ENCODE measurements around the gene FGF13. TPM values are rescaled to one million over a fixed set of nuclear protein-coding genes. Genes with fewer than 3 reads are reported as not detected.

Gene FGF13
- total RNA-seq, 1 donor: 0.36 TPM

DNA sequence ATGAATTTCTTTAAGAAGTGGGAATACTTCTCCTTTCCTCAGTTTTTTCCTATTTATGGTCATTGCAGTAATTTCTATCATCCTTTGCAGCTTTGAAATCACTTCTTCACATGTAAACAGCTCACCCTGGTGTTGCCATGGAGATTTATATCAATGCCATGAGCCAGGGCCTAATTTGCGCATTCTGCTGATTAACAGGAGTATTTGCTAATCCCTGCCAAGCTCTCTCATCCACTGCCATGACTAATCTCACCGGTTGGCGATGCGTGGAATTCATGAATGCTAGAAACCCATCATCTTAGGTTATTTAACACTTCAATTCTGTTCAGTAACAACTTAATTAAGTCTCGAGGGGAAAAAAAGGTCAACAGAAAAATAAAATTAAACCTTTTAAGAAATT is 11.8 kb upstream of the FGF13 start:
- Histone ChIP-seq H2AFZ (ENCODE audit: low read length) (no peak overlapping the region), H3K79me2 (ENCODE audit: insufficient read depth, low read length) (no peaks in the 10 kb centered on the region), H4K20me1 (ENCODE audit: insufficient read depth, low read length) (no peaks in the 10 kb centered on the region), H3K4me3 (ENCODE audit: insufficient read depth, low read length) (no peak overlapping the region), H3K27ac (ENCODE audit: low read depth, low read length) (no peak overlapping the region), H3K27me3 (ENCODE audit: insufficient read depth, low read length) (peaks cover 4% of the 10 kb centered on the region), H3K9me3 (ENCODE audit: low read depth, low read length) (no peaks in the 10 kb centered on the region), H3K4me1 (ENCODE audit: insufficient read depth, low read length) (no peaks in the 10 kb centered on the region), H3K4me2 (ENCODE audit: insufficient read depth, low read length) (no peak overlapping the region), H3K36me3 (ENCODE audit: insufficient read depth, low read length) (no peaks in the 10 kb centered on the region)
- TF ChIP-seq, protein P1, sequence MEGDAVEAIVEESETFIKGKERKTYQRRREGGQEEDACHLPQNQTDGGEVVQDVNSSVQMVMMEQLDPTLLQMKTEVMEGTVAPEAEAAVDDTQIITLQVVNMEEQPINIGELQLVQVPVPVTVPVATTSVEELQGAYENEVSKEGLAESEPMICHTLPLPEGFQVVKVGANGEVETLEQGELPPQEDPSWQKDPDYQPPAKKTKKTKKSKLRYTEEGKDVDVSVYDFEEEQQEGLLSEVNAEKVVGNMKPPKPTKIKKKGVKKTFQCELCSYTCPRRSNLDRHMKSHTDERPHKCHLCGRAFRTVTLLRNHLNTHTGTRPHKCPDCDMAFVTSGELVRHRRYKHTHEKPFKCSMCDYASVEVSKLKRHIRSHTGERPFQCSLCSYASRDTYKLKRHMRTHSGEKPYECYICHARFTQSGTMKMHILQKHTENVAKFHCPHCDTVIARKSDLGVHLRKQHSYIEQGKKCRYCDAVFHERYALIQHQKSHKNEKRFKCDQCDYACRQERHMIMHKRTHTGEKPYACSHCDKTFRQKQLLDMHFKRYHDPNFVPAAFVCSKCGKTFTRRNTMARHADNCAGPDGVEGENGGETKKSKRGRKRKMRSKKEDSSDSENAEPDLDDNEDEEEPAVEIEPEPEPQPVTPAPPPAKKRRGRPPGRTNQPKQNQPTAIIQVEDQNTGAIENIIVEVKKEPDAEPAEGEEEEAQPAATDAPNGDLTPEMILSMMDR (IDR thresholded peaks at IDR 0.05; ENCODE audit: extremely low read depth, low read depth, low read length): no peak
- DNase-seq (ENCODE audit: insufficient read length, low spot score, missing footprints): no peak

DNA sequence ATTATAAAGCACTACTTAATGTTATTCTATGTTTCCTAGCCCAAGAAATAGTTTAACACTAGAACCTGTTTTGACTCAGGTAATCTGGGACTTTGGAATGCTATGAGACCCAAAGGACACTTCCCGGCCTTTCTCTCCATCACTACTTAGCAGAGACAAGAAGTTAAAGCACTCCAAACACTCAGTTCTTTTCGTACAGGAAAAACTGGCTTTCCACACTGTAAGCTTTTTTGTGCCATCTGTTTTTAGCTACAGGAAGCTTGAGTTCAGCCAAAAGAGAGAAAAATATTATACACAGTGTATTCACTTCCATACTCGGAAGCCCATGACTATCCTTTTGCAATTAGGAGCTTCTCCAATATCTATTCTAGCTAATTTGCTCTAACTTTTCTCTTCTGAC is 7.9 kb upstream of the FGF13 start:
- H3K9me3 ChIP-seq (ENCODE audit: low read depth, low read length): no peaks in the 10 kb centered on the region
- H4K20me1 ChIP-seq (ENCODE audit: insufficient read depth, low read length): no peaks in the 10 kb centered on the region
- no peaks in the 10 kb centered on the region for H3K79me2 ChIP-seq (ENCODE audit: insufficient read depth, low read length)
- no peak overlapping the region for H3K4me2 ChIP-seq (ENCODE audit: insufficient read depth, low read length)
- H2AFZ ChIP-seq (ENCODE audit: low read length): no peak overlapping the region
- H3K27ac ChIP-seq (ENCODE audit: low read depth, low read length): no peak overlapping the region
- TF ChIP-seq, protein P1 (IDR thresholded peaks at IDR 0.05; ENCODE audit: extremely low read depth, low read depth, low read length): no peak
- H3K4me3 ChIP-seq (ENCODE audit: insufficient read depth, low read length): no peak overlapping the region
- DNase-seq (ENCODE audit: insufficient read length, low spot score, missing footprints): no peak
- H3K27me3 ChIP-seq (ENCODE audit: insufficient read depth, low read length): no peaks in the 10 kb centered on the region
- H3K36me3 ChIP-seq (ENCODE audit: insufficient read depth, low read length): no peaks in the 10 kb centered on the region
- H3K4me1 ChIP-seq (ENCODE audit: insufficient read depth, low read length): no peaks in the 10 kb centered on the region

DNA sequence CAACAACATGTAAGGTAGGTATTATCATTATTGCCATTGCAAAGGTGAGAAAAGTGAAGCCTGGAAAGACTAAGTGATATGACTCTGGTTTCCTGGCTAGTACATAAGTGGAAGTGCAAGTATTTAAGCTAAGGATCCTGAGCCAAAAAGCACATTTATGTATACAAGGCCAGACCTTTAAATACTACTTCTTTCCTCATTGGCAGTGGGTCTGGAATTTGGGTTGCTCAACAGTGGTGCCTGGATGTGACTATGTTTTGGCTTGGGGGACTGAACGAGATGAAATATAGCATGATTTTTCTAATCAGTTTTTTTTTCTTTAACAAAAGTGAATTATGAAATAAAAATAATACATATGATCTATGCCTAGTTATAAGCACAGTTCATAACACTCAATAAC is 7.4 kb upstream of the FGF13 start:
- no peak for DNase-seq (ENCODE audit: insufficient read length, low spot score, missing footprints)
- no peak overlapping the region for H3K4me3 ChIP-seq (ENCODE audit: insufficient read depth, low read length)
- no peaks in the 10 kb centered on the region for H4K20me1 ChIP-seq (ENCODE audit: insufficient read depth, low read length)

DNA sequence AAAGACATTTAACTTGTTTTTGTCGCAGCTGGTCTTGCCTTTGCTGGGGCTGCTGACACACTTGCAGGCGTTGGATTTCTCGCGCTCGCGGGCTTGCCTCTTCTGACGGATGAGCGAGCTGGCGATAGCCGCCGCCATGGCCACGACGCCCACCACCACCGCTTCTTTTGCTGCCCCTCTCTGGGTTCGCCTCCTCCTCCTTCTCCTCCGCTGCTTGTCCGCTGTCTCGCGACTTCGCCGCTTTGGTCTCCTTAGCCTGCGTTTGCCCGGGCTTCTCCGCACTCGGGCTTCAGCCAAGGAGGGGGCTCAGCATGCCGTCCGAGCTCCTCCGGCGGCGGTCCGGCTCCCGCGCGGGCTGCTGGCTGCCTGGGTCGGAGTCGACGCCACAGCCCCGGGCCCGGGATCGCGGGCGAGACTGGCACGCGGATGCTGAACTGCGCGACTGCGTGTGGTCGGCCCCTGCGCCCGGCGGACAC is 613 bp downstream of the FGF13 start:
- Histone ChIP-seq H3K4me1 (ENCODE audit: insufficient read depth, low read length) (no peaks in the 10 kb centered on the region), H4K20me1 (ENCODE audit: insufficient read depth, low read length) (no peaks in the 10 kb centered on the region), H3K27me3 (ENCODE audit: insufficient read depth, low read length) (no peaks in the 10 kb centered on the region), H3K4me2 (ENCODE audit: insufficient read depth, low read length) (no peak overlapping the region), H3K4me3 (ENCODE audit: insufficient read depth, low read length) (no peak overlapping the region), H2AFZ (ENCODE audit: low read length) (no peak overlapping the region), H3K36me3 (ENCODE audit: insufficient read depth, low read length) (no peaks in the 10 kb centered on the region), H3K79me2 (ENCODE audit: insufficient read depth, low read length) (no peaks in the 10 kb centered on the region), H3K9me3 (ENCODE audit: low read depth, low read length) (no peaks in the 10 kb centered on the region), H3K27ac (ENCODE audit: low read depth, low read length) (no peak overlapping the region)
- no peak for DNase-seq (ENCODE audit: insufficient read length, low spot score, missing footprints)
- TF ChIP-seq, protein P1 (IDR thresholded peaks at IDR 0.05; ENCODE audit: extremely low read depth, low read depth, low read length): no peak

More for the DNA sequence above, 7.4 kb upstream of the FGF13 start:
- Histone ChIP-seq H3K36me3 (ENCODE audit: insufficient read depth, low read length) (no peaks in the 10 kb centered on the region), H3K27me3 (ENCODE audit: insufficient read depth, low read length) (no peaks in the 10 kb centered on the region), H2AFZ (ENCODE audit: low read length) (no peak overlapping the region), H3K4me2 (ENCODE audit: insufficient read depth, low read length) (no peak overlapping the region), H3K27ac (ENCODE audit: low read depth, low read length) (no peak overlapping the region), H3K4me1 (ENCODE audit: insufficient read depth, low read length) (no peaks in the 10 kb centered on the region), H3K79me2 (ENCODE audit: insufficient read depth, low read length) (no peaks in the 10 kb centered on the region), H3K9me3 (ENCODE audit: low read depth, low read length) (no peaks in the 10 kb centered on the region)
- TF ChIP-seq, protein P1 (IDR thresholded peaks at IDR 0.05; ENCODE audit: extremely low read depth, low read depth, low read length): no peak
